ENCODE results near the gene ABR. TPM values are rescaled to one million over a fixed set of nuclear protein-coding genes. Genes with fewer than 3 reads are reported as not detected.

ABR gene
- total and polyA plus RNA-seq, 9 donors: 25.0 to 94.6 (median 60.2) TPM

DNA sequence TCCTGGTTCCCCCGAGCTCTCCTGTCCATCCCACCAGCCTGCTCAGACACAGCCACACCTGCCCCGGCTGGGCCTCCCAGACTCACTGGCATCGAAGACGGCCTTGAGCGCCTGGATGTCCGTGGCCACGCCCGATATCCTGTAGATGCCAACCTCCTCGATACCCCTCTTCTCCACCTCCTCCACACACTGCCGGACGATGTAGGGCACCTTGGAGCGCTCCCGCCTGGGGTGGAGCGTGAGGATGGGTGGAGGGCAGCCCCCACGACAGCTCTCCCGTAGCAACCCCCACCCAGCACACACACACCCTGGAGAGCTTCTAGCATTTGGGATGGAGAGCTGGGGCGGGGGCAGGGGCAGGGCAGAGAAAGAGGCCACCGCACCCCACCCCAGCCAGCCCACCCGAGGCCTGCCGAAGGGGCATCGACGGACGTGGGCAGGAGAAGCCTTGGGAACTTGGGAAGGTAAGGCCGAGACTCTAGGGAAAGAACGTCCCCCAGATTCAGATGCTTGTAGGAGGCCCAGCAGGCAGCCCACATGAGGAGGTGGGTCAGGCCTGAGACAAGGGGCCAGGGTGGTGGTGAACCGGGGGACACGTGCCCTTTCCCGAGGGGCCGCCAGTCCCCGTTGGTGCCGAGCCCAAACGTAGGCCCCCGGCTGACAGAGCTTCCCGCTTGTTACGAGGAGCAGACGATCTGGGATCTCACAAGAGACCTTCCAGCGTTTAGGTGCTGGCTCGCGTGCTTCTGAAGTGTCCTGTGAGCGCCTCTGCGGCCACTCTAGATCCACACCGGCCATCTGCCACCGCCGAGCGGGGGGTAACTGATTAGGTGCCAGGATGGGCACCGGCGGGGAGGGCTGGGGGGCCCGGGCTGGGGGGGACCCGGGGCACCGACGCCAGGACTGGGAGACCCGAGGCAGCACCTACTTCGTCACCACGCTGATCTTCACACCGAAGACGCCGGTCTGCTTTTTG, 167.7 kb downstream of the ABR start:
- intact Hi-C loops (cut with DNase I): no loop called here
- Histone ChIP-seq H3K27me3 (no peaks in the 10 kb centered on the region), H3K4me3 (no peak overlapping the region), H3K36me3 (no peaks in the 10 kb centered on the region), H3K27ac (no peak overlapping the region), H3K4me1 (ENCODE audit: insufficient read depth) (peaks cover 2% of the 10 kb centered on the region), H3K9me3 (no peaks in the 10 kb centered on the region)
- no peak for TF ChIP-seq EP300 (IDR thresholded peaks at IDR 0.05)
- TF ChIP-seq, protein P1, sequence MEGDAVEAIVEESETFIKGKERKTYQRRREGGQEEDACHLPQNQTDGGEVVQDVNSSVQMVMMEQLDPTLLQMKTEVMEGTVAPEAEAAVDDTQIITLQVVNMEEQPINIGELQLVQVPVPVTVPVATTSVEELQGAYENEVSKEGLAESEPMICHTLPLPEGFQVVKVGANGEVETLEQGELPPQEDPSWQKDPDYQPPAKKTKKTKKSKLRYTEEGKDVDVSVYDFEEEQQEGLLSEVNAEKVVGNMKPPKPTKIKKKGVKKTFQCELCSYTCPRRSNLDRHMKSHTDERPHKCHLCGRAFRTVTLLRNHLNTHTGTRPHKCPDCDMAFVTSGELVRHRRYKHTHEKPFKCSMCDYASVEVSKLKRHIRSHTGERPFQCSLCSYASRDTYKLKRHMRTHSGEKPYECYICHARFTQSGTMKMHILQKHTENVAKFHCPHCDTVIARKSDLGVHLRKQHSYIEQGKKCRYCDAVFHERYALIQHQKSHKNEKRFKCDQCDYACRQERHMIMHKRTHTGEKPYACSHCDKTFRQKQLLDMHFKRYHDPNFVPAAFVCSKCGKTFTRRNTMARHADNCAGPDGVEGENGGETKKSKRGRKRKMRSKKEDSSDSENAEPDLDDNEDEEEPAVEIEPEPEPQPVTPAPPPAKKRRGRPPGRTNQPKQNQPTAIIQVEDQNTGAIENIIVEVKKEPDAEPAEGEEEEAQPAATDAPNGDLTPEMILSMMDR (IDR thresholded peaks at IDR 0.05): no peak
- no peak for TF ChIP-seq POLR2A (IDR thresholded peaks at IDR 0.05)
- no peak for DNase-seq
- 84 to 89% (median 85%) methylated on average over 56 to 57 of the region's 57 CpGs for WGBS, 3 donors

GRCh38 chr17:1011138-1011537, 168.6 kb downstream of the ABR start:
- Histone ChIP-seq H3K9me3 (no peaks in the 10 kb centered on the region), H3K36me3 (no peaks in the 10 kb centered on the region), H3K27ac (no peak overlapping the region), H3K27me3 (no peaks in the 10 kb centered on the region), H3K4me1 (ENCODE audit: insufficient read depth) (peaks cover 5% of the 10 kb centered on the region), H3K4me3 (no peak overlapping the region)
- WGBS, 3 donors: 86 to 92% (median 91%) methylated on average over 10 of the region's 10 CpGs
- intact Hi-C loops (cut with DNase I): no loop called here
- TF ChIP-seq EP300 (IDR thresholded peaks at IDR 0.05): no peak
- TF ChIP-seq, protein P1 (IDR thresholded peaks at IDR 0.05): no peak
- TF ChIP-seq POLR2A (IDR thresholded peaks at IDR 0.05): no peak
- no peak for DNase-seq

DNA sequence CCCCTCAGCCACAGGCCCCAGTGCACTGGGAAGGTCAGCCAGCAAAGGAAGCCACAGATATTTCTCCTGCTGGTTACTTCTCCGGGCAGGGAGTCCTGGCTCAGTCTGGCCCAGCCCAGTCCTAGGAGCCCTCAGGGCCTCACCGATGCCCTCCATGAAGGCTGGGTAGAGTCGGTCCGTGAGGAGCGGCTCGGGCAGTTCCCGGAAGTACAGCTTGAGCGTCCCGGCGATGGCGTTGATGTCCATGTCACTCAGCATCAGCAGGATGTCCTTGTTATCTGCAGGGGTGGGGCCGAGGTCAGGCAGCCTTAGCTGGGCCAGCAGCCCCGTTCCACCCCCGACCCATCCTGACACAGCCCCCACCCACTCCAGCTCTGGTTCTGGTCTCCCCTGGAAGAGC, 169.2 kb downstream of the ABR start:
- DNase-seq: peak in 1 of 5 donors; percentile 23
- Histone ChIP-seq H3K36me3 (no peaks in the 10 kb centered on the region), H3K4me3 (no peak overlapping the region), H3K27me3 (no peaks in the 10 kb centered on the region), H3K9me3 (no peaks in the 10 kb centered on the region), H3K4me1 (ENCODE audit: insufficient read depth) (peaks cover 8% of the 10 kb centered on the region), H3K27ac (no peak overlapping the region)
- 82 to 86% (median 82%) methylated on average over 13 to 14 of the region's 14 CpGs for WGBS, 3 donors
- TF ChIP-seq POLR2A (IDR thresholded peaks at IDR 0.05) (no peak), EP300 (IDR thresholded peaks at IDR 0.05) (no peak)
- TF ChIP-seq, protein P1 (IDR thresholded peaks at IDR 0.05): no peak
- intact Hi-C loops (cut with DNase I): no loop called here

DNA sequence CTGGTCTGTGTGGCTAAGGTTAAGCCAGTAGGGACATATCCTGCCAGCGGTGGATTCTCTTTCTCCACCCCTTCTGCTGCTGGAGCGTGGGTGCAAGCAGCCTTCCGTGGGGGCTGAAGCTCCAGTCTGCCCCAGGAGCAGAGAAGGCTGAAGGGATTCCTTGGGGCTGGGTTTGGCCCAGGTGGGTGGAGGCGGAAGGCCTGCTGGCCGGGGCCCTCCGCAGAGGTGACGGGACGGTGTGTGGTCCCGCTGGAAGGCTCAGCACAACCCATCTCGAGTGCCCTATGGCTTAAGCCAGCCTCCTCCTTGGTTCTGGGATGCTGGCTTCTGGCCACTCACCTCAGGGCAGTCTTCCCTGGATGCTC, 169.7 kb downstream of the ABR start:
- Histone ChIP-seq H3K4me1 (ENCODE audit: insufficient read depth) (peaks cover 11% of the 10 kb centered on the region), H3K36me3 (no peaks in the 10 kb centered on the region), H3K4me3 (no peak overlapping the region), H3K27me3 (no peaks in the 10 kb centered on the region), H3K9me3 (no peaks in the 10 kb centered on the region), H3K27ac (no peak overlapping the region)
- DNase-seq: peak in 1 of 5 donors; percentile 17
- TF ChIP-seq, protein P1 (IDR thresholded peaks at IDR 0.05): no peak
- TF ChIP-seq EP300 (IDR thresholded peaks at IDR 0.05): no peak
- TF ChIP-seq POLR2A (IDR thresholded peaks at IDR 0.05): no peak
- intact Hi-C loops (cut with DNase I): no loop called here
- WGBS, 3 donors: 84 to 85% (median 85%) methylated on average over 10 of the region's 10 CpGs
